ENCODE data around the gene BCR.
A peak's percentile ranks its signal among the peaks of the same experiment; 100 is the strongest.
"Not testable (repeated sequence)": the region's sequence is repeated elsewhere in the genome, so short reads cannot be mapped to it uniquely, and the experiment has no call there.

The BCR gene

DNA sequence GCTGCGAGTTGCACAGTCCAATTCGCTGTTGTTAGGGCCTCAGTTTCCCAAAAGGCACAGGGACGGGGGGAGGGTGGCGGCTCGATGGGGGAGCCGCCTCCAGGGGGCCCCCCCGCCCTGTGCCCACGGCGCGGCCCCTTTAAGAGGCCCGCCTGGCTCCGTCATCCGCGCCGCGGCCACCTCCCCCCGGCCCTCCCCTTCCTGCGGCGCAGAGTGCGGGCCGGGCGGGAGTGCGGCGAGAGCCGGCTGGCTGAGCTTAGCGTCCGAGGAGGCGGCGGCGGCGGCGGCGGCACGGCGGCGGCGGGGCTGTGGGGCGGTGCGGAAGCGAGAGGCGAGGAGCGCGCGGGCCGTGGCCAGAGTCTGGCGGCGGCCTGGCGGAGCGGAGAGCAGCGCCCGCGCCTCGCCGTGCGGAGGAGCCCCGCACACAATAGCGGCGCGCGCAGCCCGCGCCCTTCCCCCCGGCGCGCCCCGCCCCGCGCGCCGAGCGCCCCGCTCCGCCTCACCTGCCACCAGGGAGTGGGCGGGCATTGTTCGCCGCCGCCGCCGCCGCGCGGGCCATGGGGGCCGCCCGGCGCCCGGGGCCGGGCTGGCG is at the start of gene BCR:
Gene BCR (plus strand): TSS at position 209 of the 592 bp plus-strand sequence. CDS start 452 bp downstream, outside the sequence.
- DNase-seq (ENCODE audit: low read depth): peak; percentile 49

DNA sequence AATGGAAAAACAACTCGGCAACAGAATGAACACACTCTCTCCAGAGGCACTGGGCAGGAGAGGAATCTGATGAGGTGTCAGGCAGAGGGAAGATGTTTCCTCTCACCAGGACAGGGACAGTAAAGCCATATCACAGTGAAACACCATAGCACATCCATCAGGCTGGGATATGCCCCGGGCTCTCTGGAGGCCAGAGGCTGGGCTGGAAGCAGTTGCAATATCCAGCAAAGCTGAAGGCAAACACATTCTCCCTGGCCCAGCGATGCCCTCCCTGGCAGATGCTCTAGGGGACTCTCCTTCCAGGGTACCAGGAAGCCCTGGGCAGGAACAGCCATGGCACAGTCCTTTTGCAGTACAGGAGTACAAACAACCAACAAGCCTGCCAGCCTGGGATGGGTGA is 49.6 kb upstream of the BCR start:
- DNase-seq (ENCODE audit: low read depth): no peak

DNA sequence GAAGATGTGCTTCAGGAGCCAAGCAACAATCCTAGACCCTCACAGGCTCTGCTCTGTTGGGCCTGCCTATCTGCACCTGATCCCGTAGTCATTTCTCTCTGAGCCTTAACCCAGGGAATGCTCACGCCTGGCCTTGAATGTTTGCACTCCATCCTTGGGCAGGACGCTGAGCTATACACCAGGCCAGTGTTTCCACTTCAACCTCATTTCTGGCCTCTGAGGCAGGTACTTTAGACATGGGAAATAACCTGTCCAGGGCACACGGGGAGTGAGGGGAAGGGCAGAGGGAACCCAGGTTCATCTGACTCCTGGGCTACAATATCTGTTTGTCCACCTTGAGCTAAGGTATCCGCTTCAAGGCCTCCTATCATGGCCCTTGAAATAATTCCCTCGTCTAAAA is 48.4 kb upstream of the BCR start:
- no peak for DNase-seq (ENCODE audit: low read depth)

DNA sequence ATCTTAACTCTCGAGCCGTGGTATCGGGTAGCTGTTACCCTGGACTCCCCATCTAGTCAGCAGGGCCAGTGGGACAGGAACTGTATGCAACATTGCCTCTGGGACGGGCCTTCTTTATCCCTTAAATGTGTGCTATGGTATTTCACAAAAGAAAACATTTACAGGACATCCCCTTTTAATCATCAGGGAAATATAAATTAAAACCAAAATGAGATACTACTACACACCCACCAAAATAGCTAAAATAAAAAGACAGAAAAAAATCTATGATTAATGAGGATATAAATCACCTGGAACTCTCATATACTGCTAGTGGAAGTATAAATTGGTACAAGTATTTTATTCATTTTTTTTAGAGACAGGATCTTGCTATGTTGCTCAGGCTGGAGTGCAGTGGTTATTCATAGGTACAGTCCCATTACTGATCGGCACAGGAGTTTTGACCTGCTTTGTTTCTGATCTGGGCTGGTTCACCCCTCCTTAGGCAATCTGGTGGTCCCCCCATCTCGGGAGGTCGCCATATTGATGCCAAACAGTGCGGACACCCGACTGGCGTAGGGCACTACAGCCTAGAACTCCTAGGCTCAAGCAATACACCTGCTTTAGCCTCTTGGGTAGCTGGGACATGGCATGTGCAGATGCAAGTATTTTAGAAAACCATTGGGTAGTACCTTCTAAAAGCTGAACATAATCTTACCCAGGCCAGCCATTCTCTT is 47.8 kb upstream of the BCR start:
- no peak for DNase-seq (ENCODE audit: low read depth)

DNA sequence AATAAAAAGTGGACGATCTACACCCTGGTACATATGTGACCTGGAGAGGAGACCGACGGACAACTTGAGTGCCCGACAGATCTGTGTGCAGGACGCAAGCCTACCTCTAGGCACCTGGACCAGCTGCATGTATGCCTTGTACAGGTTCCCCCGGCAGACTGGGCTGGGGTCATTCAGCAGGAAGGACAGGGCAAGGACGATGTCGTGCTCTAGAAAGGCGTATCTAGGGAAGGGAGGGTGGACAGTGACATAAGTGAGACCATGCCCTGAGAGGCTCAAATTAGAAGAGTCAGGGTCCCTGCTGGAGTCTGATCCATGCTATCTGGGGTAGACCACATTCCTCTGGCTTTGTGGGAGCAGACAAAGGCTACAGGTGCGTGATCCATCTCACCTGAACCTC is 46.4 kb upstream of the BCR start:
- no peak for DNase-seq (ENCODE audit: low read depth)

DNA sequence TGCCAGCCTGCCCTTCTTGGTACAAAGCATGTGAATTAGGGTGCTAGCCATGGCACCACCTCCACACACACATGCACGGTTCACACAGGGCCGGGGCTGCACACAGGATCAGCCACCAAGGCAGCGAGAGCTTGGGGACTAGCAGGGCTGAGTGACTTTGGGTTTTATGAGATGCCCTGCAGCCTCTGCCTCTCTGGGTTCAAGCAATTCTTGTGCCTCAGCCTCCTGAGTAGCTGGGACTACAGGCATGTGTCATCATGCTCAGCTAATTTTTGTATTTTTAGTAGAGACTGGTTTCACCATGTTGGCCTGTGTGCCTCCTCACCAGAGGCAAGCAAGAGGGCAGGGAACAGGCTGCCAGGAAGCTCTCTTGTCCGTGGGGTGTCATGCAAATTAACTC is 43.3 kb upstream of the BCR start:
- DNase-seq (ENCODE audit: low read depth): not testable (repeated sequence)

DNA sequence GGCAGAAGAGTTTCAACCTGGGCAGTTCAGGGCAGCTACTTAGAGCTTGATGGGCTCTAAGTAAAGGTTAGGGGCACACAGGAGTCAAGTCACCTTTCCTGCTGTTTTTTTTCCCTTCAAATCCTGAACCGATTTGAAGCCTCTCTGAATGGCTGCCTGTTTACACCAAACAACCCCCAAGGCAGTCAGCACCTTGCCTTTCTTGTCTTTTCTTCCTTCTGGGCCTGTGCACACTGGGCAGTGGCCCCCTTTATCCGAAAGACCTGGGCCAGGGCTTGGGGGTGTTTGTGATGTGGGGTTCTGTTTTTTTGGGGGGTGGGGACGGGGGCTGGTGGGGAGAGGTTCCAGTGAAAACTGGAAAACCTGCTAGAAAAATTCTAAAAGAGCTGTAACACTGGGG is 42.8 kb upstream of the BCR start:
- no peak for DNase-seq (ENCODE audit: low read depth)

DNA sequence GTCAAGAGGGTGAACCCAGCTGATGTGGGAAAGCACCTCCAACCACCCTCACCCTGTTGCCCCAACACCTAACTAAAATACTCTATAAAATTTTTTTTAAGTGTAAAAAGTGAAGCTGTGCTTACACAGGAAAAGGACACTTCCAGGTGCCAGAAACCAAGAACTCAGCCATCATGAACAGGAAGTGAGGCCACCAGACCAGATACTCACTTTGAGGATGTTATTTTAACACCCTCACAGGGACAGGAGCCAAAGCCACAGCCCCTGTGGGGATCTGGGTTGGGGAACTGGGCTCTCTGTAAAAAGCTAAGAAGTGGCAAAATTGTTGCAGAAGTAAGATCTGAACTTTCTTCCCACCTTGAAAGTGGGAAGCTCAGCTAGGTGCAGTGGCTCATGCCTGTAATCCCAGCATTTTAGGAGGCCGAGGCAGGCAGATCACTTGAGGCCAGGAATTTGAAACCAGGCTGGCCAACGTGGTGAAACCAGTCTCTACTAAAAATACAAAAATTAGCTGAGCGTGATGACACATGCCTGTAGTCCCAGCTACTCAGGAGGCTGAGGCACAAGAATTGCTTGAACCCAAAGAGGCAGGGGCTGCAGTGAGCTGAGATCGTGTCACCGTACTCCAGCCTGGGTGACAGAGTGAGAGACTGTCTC is 42.3 kb upstream of the BCR start:
- DNase-seq (ENCODE audit: low read depth): no peak

DNA sequence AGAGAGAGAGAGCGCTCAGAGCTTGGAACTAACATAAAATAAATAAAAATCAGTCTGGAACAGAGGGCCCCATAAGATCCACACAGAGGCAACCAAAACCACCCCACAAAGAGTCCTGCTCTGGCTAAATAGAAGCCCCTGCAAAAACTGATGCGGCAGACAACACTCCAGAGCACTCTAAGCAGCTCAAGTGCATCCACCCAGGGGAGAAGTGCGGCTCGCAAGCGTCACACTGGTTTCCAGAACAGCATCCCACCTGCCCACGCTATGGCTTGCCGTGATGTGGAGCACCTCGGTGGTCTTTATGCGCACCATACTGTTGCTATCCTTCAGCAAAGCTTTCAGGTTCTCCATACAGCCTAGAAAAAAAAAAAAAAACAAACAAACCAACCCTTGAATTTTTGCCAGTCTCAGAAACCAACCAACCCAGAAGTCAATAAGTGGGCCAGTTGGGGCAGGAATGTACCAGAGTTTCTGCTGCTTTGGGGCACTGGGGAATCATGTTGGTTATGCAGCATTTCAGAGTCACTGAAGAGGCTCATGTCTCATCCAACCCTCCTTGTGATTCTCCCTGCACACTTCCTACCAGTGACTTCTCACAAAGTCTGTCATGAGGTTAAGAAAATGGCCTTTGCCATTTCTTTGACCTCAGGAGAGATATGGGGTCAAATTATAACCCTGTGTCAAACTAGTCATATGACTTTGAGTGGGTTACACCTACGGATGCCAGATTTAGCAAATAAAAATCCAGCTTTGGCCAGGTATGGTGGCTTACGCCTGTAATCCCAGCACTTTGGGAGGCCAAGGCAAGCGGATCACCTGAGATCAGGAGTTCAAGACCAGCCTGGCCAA is 41.5 kb upstream of the BCR start:
- DNase-seq (ENCODE audit: low read depth): no peak

DNA sequence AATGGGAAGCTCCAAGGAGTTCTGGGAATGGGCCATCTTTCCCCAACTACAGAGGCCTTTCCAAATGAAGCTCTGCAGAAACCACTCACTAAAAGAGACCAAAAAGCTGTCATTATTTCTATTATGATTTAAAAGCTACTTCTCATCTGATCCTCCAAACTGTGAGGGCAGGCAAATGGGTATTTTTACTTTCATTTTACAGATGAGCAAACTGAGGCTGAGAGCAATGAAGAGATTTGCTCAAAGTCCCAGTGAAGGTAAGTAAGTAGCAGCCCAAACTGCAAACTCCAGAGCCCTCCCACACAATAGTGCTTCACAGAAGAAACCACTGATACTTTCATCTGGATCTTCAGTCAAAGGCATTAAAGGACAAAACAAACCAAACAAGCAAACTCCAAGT is 39.9 kb upstream of the BCR start:
- no peak for DNase-seq (ENCODE audit: low read depth)

DNA sequence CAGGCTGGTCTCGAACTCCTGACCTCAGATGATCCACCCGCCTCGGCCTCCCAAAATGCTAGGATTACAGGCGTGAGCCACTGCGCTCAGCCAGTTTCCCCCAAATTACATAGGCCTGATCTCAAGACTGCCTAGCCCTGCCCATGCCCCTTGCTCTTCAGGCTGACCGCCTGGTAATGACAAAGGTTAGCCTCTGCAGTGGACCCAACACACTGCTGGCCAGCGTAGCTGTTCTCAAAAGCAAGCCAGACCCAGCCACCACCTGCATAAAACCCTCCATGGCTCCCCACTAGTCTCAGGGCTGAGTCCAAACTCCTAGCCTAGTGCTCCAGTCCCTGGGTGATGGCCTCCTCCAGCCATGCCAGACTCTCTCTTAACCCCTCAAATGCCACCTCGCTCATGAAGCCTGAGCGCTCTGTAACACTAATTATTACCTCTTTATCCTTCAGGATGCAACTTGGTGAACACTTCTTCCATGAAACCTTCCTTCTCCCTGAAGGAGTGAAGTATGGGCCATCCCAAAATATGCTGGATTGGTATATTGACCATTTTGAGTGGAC is 37.7 kb upstream of the BCR start:
- no peak for DNase-seq (ENCODE audit: low read depth)

DNA sequence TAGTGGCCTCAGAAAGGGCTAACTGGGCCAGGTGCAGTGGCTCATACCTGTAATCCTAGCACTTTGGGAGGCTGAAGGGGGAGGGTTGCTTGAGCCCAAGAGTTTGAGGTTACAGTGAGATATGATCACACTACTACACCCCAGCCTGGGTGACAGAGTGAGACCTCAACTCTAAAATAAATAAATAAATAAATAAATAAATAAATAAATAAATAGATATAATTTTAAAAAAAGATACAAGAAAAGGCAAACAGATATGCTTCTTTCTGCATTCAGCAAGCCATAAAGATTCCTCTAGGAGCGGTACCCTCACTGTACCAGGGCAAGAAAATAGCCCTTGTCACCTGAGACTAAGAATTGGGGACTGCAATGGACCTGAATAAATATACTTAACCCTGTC is 37.2 kb upstream of the BCR start:
- no peak for DNase-seq (ENCODE audit: low read depth)

DNA sequence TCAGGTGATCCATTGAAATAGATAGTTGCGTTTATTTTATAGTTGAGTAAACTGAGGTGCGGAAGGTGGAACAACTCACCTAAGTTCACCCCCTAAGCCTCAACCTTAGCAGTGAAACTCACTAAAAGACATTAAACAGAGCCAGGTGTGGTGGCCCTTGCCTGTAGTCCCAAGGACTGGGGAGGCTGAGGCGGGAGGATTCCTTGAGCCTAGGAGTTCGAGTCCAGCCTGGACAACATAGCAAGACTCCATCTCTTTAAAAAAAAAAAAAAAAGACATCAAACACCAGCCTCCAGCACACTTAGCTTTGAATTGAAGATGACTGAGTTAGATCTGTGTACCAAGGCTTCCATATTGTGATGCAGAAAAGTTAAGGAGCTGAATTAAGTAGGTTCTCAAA is 35.9 kb upstream of the BCR start:
- DNase-seq (ENCODE audit: low read depth): no peak

DNA sequence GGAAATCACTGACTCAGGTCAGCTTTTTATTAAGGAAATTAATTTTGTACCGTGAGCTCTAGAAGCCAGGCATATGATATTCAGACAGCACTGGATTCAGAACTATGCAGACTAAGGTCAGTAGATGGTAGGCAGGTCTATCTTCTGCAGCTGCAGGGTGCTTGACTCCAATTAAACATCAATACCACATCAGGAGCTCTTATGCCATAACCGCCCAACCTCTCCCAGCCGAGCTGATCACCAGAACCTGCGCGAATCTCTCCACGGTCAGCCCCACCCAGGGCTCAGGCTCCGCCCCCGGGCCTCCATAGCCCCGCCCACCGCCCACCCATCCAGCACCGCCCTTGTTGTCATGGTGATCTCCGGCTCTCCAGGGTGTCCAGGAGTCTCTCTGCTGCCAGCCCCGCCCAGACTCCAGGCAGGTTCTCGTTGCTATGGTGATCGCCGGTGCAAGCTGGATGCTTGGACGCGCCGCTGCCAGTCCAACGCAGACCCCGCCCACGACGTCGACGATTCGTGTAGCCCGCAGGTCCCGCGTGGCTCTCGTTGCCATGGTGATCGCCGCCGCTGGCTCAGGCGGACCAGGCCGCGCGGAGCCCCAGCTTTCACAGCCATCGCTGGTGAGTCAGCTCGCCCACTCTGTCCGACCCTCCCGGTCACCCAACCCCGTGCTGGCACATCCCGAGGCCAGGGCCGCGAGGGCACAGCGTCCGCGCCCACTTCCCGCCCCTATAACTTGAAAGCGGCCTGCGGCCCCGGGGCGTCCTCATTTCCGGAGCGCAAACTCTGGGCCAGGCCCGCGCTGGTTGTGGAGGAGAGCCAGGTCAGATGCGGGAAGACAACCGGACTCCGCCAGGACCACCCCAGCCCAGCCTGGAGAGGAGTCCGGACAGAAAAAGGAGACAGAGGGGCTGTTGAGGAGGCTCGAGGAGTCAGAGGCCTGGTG is 35.1 kb upstream of the BCR start, which contains the start of gene RAB36:
Gene RAB36 (plus strand): TSS at position 546 of the 946 bp plus-strand sequence. CDS start 1,140 bp downstream, outside the sequence.
- DNase-seq (ENCODE audit: low read depth): peak; percentile 95

DNA sequence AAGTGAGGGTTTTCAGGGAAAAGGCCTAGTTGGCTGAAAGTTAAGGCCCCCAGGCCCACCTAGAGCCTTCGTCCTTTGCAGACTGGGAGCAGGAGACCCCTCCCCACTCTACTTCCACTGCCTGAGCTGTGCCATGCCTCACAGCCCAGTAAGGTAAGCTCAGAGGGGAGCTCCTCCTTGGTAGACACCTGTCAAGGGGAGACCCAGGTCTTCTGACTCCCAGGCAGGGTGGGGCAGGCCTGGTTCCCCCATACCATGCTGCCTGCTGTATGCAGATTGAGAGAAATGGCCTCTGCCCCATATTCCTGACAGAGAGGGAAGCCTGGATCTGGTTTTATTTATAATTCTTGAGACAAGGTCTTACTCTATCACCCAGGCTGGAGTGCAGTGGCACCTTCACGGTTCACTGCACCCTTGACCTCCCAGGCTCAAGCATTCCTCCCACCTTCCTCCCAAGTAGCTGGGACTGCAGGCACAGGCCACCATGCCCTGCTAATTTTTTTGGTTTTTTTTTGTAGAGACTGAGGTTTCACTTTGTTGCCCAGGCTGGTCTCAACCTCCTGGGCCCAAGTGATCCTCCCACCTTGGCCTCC is 34.3 kb upstream of the BCR start:
- no peak for DNase-seq (ENCODE audit: low read depth)

DNA sequence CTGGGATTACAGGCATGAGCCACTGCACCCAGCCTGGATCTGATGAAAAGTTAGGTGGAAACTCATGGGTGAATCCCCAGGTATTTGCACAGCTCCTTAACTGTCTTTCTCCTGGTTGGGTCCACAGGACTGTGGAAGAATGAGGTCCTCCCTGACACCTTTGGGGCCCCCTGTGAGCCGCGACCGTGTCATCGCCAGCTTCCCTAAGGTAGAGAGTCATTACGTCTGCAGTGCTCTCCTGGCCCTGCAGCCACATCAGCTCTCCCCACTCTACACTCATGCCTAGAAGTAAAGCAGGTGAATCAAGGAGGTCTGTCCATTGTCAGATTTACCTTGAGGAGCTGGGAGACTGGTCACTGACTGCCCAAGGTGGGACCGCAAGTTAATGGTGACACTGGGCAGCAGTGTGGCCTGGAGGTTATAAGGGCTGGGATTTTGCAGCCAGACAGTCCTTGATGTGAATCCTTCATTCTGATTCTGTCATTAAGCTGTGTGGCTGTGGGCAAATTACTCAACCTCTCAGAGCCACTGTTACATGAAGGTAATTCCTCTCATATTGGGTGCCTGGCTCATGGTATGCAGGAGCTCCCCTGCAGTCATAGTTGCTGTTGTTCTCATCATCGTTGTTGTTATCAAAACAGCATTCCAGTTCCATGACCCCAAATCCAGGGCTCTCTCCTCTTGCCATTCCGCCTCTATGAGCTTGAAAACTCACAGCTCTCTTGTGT is 33.7 kb upstream of the BCR start:
- no peak for DNase-seq (ENCODE audit: low read depth)

DNA sequence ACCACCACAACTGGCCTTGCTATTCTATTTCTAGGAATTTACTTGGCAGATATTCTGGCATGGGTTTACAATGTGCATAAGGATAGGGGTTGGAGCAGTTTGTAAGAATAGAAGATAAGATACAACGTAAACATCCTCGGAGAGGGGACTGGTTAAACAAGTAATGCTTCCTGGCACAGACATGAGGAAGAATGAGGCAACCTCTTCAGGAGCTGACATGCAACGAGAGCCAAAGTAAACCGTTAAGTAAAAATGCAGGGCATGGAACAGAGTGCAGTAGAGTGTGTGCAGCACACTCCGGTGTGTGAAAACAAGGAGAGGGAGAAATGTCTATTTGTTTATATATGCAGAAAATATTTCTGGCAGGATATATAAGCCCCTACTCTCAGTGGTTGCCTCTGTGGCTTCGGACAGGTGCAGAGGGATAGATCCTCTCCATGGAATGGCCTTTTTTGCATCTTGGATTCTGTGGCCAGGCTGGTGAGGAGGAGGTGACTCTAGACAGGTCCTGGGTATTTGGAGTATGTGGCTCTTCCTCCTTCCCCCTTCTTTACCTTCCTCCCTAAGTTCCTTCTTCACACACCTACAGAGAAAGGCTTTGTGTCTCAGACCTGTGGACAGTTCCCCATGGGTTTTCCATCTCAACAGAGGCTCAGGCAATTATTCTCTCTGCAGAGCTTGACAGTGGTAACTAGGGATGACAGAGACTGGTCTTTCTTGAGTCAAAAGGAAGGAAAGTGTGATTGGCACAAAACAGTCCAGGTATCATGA is 32.5 kb upstream of the BCR start:
- DNase-seq (ENCODE audit: low read depth): no peak

DNA sequence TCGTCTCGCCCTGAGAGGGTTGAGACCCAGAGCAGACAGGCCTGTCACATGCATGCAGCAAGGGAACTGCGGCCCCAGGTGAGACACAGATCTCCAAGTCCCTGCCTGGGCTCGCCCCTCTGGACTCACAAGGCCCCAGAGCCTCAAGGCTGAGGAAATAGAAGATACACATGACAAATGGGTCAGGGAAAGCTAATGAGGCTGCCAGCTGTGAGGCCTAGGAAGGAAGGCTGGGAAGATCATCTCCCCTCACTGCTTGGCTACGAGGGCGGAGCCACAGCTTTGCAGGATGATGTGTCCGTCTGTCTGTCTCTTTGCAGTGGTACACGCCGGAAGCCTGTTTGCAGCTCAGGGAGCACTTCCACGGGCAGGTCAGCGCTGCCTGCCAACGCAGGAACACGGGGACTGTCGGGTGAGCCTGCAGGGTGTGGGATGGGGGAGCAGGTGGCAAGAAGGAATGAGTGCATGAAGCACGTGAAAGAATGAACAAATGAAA is 30.5 kb upstream of the BCR start:
- no peak for DNase-seq (ENCODE audit: low read depth)

DNA sequence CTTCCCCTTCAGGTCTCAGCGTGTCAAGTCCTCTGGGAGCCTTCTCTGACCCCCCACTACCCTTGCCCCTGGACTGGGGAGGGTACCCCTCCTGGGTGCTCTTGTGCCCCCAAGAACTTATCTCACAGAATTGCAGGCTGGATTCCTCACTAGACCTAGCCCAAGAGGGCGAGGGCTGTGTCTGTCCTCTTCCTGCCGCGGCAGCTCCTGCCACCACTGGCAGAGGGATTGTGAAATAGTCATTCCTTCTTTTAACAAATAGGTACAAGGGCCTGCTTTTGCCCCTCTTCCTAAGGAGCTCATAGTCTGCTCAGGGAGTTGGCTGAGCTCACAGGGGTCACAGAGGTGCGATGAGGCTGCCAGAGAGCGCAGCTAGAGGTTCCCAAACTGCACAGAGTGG is 29.5 kb upstream of the BCR start:
- DNase-seq (ENCODE audit: low read depth): no peak
